NCI-H1092 treated with DMSO at 0.1 percent for 48 hours (cell line): ENCODE data around the gene LARP4B.

Source experiments
- DNase-seq: peaks from one replicate; lab custom pipeline; 2025; lab: John Stamatoyannopoulos, UW

Gene LARP4B

DNA sequence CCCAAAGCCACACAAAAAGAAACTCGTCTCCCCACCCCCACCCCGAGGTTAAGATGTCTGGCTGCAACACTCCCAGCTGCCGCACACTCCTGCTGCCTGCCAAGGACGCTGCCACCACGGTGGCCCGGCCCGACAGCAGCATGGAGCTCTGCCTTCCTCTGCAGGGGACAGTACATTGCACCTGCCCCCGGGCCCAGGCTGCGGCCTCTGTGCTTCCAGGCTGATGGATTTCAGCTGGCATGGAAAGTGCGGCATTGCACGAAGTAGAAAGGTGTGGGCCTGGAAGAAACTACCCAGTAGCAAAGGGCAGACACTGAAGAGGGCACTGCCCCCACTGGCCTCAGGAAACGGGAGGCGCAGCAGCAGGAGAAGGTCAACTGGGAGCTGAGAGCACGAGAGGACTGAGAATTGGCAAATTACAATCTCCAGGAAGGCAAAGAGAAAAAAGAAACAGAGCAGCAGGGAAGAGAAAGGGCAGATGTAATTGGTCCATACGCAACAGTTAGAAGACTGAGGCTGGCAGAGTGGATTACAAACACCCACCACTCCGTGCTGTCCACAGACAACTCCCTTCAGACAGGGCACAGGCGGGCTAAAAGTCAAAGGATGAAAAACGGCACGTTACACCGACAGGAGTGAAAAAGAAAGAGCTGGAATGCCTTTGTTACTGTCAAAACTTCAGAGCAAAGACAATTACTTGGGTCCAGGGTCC is 124.9 kb downstream of the LARP4B start:
- DNase-seq: no peak

DNA sequence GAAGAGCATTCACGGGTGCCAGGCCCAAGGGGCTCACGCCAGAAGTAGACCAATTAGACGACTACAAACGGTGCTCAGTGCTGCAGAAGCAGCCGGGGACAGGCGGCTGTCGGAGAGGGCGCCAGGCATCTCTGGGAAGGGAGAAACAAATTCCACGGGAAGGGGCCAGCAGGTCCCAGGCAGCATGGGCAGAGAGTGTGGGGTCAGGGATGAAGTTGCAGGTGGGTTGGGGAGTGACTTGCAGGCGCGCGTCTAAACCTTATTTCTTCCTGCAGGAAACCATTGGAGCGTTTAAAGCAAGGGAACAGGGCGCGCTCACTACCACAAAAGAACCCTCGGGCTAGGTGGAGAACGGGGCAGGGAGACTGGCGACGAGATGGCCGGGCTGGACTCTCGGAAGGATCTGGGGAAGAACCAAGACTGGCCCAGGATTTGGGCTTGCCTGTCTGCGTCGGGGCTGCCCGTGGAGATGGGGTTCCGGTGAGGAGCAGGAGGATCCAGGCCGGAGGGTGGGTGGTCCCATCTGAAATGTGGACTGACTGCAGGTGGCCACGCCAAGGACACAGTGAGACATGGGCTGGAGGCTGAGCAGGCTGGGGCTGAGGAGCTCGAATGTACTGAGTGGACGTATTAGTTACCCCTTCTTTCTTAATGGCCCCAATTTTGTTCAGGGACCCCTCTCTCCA is 125.7 kb downstream of the LARP4B start:
- no peak for DNase-seq

- no peak for DNase-seq
Measured at GRCh38 chr10:804787-805619, 126.5 kb downstream of the LARP4B start.

DNA sequence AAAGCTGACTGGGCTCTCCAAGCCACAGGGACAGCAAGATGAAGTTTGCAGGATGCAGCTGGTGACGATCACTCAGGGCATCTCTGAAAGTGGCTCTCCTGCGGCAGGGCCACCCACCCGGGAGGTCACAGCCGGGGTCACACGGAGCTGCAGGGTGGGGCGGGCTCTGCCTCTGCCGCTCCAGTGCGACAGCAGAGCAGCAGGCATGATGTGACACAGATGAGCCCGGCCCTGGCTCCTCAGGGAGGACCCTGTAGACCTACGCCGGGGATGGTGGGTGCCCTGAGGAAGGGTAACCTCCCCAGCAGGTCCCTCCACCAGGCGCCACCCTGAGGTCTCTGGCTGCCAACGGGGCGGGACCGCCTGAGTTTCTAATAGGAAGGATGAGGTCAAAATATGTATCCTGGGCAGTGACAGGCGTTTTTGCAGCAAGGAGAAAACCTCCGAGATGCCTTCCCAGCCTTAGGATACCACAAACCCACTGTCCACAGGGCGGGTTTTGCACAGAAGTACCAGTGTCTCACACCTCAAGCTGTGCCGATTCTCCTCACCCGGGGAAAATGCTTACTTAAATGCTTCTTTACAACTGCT is 127.2 kb downstream of the LARP4B start:
- DNase-seq: no peak

GRCh38 chr10:803041-803741 is 128.3 kb downstream of the LARP4B start:
- DNase-seq: no peak

- no peak for DNase-seq
Measured at GRCh38 chr10:802506-802905, 129.0 kb downstream of the LARP4B start.

DNA sequence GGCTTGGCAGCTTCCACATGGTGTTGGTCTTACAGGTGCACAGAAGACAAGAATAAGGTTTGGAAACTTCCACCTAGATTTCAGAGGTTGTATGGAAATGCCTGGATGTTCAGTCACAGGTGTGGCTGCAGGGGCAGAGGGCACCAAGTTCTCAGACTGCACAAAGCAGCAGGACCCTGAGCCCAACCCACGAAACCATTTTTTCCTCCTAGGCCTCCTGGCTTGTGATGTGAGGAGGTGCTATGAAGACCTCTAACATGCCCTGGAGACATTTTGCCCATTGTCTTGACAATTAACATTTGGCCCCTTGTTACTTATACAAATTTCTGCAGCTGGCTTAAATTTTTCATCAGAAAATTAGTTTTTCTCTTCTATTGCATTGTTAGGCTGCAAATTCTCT is 134.3 kb downstream of the LARP4B start:
- DNase-seq: no peak

DNA sequence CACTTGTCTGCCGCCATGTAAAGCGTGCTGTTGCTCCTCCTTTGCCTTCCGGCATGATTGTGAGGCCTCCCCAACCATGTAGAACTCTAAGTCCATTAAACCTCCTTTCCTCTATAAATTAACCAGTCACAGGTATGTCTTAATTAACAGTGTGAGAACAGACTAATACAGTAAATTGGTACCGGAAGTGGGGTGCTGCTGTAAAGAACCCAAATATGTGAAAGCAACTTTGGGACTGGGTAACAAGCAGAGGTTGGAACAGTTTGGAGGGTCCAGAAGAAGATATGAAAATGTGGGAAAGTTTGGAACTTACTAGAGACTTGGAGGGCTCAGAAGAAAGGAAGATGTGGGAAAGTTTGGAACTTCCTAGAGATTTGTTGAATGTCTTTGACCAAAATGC is 135.3 kb downstream of the LARP4B start:
- DNase-seq: no peak

GRCh38 chr10:794382-794956 is 137.0 kb downstream of the LARP4B start:
- DNase-seq: no peak

DNA sequence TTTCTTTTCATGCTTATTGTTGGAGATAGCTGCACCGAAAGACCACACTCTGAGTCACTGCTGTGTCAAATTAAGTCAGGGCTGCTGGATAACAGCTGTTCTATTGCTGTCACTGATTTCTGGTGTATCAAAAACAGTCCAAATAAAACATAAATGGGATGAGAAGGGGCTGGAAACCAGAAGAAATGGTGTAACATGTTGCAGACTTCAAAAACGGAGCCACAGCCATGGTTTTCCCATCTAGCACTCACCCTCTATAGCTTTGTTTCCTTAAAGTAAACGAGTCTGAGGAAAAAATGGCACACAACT is 138.8 kb downstream of the LARP4B start:
- no peak for DNase-seq

DNA sequence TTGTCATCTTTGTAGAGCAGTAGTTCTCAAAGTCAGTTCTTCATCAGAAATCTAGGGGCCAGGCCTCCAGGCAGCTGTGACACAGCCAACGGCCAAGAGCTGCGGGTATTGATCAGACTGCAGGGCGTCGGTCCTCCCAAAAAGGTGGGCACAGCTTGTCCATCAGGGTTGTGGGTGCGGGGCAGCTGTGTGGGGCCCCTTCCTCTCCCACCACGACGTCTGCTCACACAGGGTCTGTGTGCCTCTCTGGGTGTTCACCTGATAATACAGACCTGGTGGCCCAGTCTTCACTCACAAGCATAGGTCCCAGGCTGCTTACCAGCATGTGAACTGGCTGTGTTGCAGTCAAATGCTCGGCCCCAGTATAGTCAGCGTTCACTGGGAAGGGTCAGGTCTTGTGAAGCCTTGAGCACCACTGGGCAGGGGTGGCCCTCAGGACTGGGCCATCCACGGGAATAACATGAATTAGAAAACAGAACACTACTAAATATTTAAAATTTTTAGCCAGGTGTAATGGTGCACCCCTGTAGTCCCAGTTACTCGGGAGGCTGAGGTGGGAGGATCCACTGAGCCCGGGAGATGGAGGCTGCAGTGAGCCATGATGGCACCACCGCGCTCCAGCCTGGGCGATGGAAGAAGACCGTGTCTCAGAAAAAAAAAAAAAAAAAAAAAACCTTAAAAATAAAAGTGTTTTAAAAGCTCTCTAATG is 139.3 kb downstream of the LARP4B start:
- DNase-seq: no peak

- DNase-seq: no peak
Measured at GRCh38 chr10:791639-792038, 139.9 kb downstream of the LARP4B start.

DNA sequence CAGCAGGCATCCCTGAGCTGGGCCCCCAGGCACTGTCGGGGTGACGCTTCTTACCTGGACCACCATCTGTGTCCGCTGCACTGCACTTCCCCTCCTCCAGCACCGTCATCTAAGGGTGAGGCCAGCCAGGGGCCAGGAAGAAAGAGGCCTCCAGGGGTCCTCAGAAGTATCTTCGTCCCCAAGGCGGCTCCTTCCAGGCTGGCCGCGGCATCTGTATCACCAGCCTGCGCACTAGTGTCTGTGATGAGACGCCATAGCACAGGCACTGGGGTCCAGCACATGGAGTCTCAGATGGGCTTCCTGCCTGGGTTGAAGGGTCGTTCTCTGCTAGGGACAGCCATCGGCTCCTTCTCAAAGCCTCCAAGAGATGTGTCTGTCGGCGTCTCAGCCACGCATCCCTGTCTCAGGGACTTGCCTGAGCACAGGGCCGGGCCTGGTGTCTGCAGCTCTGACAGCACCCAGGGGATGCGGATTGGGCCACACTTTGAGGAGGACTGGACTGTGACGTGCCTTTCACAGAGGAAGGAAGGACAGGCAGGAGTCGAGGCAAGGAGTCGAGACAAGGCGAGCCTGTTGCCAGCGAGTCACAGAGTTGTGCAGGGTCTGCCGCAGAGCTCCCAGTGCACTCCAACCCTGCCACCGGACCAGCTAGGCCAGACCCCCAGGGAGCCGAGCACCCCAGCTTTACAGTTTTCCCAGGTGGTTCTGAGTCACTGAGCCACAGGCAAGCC is 140.5 kb downstream of the LARP4B start:
- DNase-seq: no peak

DNA sequence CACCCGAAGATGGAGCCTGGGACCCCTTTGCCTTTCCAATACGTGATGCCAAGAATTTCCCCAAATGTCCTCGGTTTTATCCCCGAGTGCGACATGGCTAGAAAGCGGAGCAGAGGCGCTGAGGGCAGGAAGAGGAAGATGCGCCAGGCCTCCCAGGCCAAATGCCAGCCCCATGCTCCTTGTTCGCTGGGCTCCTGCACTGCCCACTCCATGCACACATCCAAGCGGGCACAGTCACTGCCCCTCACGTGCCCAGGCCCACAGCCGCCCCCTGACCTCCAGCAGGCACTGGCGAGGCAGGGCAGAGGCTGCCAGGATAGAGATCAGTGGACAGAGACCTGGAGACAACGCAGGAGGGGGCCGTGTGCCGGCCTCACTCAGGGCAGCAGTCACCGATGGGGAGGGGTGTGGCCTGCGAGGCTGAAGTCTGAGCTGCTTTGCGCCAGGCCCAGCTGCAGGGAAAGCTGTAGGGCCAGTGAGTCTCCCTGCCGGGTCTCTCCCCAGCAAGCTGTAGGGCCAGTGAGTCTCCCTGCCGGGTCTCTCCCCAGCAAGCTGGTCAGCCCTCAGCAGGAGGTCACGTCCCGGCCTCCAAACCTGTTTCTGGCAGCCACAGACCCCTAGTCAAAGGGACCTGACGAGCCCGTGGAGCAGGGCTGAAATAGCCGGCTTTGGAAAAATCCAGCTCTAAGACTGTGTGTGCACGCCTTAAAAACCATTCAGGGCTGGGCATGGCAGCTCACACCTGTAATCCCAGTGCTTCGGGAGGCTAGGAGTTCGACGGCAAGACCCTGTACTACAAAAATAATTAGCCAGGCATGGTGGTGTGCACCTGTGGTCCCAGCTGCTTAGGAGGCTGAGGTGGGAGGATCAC is 141.4 kb downstream of the LARP4B start:
- DNase-seq: no peak

- peak; percentile 15 for DNase-seq
Measured at GRCh38 chr10:788796-789748, 142.4 kb downstream of the LARP4B start.

DNA sequence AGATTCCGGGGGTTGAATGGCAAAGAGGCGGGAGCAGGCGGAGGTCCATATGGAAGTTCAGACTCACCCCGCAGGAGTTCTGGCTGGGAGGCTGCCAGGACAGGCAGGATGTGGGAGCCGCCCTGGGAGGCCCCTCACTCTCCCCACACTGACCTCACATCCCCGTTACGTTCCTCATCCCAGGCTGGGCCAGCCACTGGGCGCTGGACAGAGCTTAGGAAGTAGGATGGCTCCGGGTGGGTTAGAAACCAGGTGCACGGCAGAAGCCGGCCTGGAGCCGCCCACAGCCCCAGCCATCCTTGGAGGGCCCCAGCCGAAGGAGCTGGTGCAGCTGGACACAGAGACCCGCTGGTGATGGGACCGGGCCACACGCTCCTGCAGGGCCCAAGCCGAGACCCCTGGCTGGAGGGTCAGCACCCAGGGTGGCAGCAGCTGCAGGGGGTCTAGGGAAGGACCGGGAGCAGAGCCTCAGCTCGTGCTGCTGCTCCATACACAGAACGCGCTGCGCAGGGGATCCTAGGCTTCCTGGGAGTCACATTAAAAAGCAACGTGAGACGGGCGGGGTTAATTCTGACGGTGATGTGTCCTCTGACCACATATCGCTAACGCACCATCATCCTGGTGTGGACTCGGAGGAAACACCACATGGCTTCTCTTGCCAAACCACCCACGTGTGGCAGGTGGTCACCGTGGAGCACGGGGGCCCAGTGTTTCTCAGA is 143.4 kb downstream of the LARP4B start:
- no peak for DNase-seq

DNA sequence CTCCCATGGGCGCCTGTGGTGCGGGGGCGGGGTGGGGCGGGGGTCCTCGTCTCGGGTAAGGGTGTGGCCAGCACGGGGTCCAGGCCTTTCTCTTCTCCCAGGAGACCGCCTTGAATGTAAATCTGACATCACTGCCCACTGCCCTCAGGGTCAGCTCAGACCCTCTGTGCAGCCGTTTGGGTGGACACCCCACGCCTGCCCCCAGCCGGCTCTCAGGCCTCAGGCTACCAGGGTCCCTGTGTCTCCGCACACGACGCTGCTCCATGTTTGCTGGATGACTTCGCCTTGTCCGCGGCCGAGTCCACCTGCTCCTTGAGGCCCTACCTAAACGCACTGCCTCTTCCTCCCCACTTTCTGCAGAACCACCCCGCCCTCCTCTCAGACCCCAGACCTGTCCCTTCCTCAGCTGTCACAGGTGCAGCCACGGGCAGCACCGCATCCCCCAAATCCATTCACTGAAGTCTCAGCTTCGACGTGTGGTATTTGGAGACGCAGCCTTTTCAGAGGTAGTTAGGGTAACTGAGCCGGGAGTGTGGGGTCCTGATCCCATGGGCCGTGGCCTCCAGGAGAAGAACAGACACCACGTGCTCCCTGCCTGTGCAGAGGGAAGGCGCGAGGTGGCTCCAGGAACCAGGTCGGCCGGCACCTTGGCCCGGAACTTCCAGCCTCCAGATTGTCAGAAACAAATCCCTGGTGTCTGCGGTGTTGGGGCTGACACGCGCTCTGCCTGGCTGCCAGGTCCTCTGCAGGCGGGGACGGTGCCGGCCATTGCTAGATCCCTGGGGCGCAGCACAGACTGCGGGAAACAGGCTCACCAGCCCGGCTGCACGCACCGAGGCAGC is 144.7 kb downstream of the LARP4B start:
- DNase-seq: no peak
